Keratinocyte (primary cell): ENCODE measurements around the gene KLHL36. TPM values are rescaled to one million over a fixed set of nuclear protein-coding genes. Genes with fewer than 3 reads are reported as not detected.

Source experiments
- DNase-seq: peaks from one replicate; pipeline ENCODE4 v3.0.0-alpha.2; 2011; ENCODE audit warnings: low read depth, missing footprints, low spot score
- FAIRE-seq: peaks from 2 replicates; lab custom pipeline; 2011; peaks lifted over from hg19 to GRCh38; lab: Jason Lieb, UNC
- H2AFZ ChIP-seq: 2 replicates; pipeline ENCODE4 v1.6.0; 2012; ENCODE audit warnings: low read length, control low read depth, inconsistent platforms; ENCODE audit not compliant: control insufficient read depth
- H3K27ac ChIP-seq: 2 replicates; pipeline ENCODE4 v1.5.1; 2011; ENCODE audit warnings: low read length; ENCODE audit not compliant: control insufficient read depth, insufficient read depth
- H3K27me3 ChIP-seq: 3 replicates; pipeline ENCODE4 v1.6.0; 2011; ENCODE audit warnings: low read length; ENCODE audit not compliant: control insufficient read depth, insufficient read depth; ENCODE audit errors: extremely low read depth
- H3K36me3 ChIP-seq, 2 experiments: 2 replicates in 1 of 2; 3 replicates in 1 of 2; pipeline ENCODE4 v1.5.1; 2011; ENCODE audit warnings: low read length in 2 of 2, mild to moderate bottlenecking in 1 of 2; ENCODE audit not compliant: control insufficient read depth in 2 of 2, insufficient read depth in 2 of 2; ENCODE audit errors: extremely low read depth in 1 of 2
- H3K4me1 ChIP-seq: 3 replicates; pipeline ENCODE4 v1.5.1; 2011; ENCODE audit warnings: low read length; ENCODE audit not compliant: control insufficient read depth, insufficient read depth; ENCODE audit errors: extremely low read depth
- H3K4me2 ChIP-seq: 3 replicates; pipeline ENCODE4 v1.6.0; 2011; ENCODE audit warnings: low read depth, low read length; ENCODE audit not compliant: control insufficient read depth, insufficient read depth; ENCODE audit errors: extremely low read depth
- H3K4me3 ChIP-seq, 3 experiments: fragments of 200-600 bp in 1 of 3; sonication (generic) in 1 of 3; 2 replicates in 2 of 3; 3 replicates in 1 of 3; pipeline ENCODE4 v1.5.1; 2011 to 2016; ENCODE audit warnings: low read length in 3 of 3, mild to moderate bottlenecking in 3 of 3, control low read depth in 2 of 3, inconsistent platforms in 1 of 3, low read depth in 1 of 3, mixed read lengths in 1 of 3, mixed run types in 1 of 3, moderate library complexity in 1 of 3; ENCODE audit not compliant: control insufficient read depth in 2 of 3, insufficient read depth in 2 of 3; ENCODE audit errors: extremely low read depth in 1 of 3
- H3K79me2 ChIP-seq: 2 replicates; pipeline ENCODE4 v1.6.0; 2012; ENCODE audit warnings: low read length; ENCODE audit not compliant: control insufficient read depth, insufficient read depth
- H3K9ac ChIP-seq: 3 replicates; pipeline ENCODE4 v1.6.0; 2011; ENCODE audit warnings: low read length; ENCODE audit not compliant: control insufficient read depth, insufficient read depth; ENCODE audit errors: extremely low read depth
- H3K9me1 ChIP-seq: 3 replicates; pipeline ENCODE4 v1.6.0; 2011; ENCODE audit warnings: low read length; ENCODE audit not compliant: control insufficient read depth, insufficient read depth; ENCODE audit errors: extremely low read depth
- H3K9me3 ChIP-seq: 2 replicates; pipeline ENCODE4 v1.5.1; 2012; ENCODE audit warnings: low read depth, low read length; ENCODE audit not compliant: control insufficient read depth
- H4K20me1 ChIP-seq: 3 replicates; pipeline ENCODE4 v1.6.0; 2011; ENCODE audit warnings: low read length; ENCODE audit not compliant: control insufficient read depth, insufficient read depth; ENCODE audit errors: extremely low read depth
- CTCF ChIP-seq, 3 experiments: IDR thresholded peaks in 1 of 3; conservative IDR thresholded peaks in 1 of 3; optimal IDR thresholded peaks in 1 of 3; 2 replicates in 2 of 3; 3 replicates in 1 of 3; pipeline versions ENCODE3 to v1.5.1; 2011; ENCODE audit warnings: low read length in 3 of 3, mild to moderate bottlenecking in 3 of 3, moderate library complexity in 2 of 3, control low read depth in 1 of 3, inconsistent platforms in 1 of 3; ENCODE audit not compliant: insufficient read depth in 2 of 3; ENCODE audit errors: extremely low read depth in 1 of 3
- EZH2 ChIP-seq: IDR thresholded peaks from one replicate; pipeline ENCODE4 v1.6.1; 2012; ENCODE audit warnings: inconsistent platforms, mild to moderate bottlenecking, low read length, moderate library complexity
- dilution Hi-C: fragments of 300-500 bp; cut with MboI; formaldehyde crosslinking; loops from one replicate; pipeline ENCODE4 v1.7.0; 2020; ENCODE audit warnings: low sequenced_read_pairs; ENCODE audit not compliant: extremely low pct_ligation_motif_present
- polyA plus RNA-seq, 5 experiments: library from polyadenylated mRNA; depleted of rRNA in 3 of 5; stranded (reverse) in 3 of 5; stranded (forward) in 1 of 5; unstranded in 1 of 5; fragments of >200 nt; gene quantifications; 1 replicate in 1 of 5; 2 replicates in 3 of 5; 3 replicates in 1 of 5; pipeline versions ENCODE4 v1.2.1 to v1.2.3, GENCODE V29; 2011 to 2012; ENCODE audit warnings: missing spikeins in 2 of 5, low read depth in 1 of 5, low replicate concordance in 1 of 5

KLHL36 gene
- polyA plus RNA-seq, 1 donor (not counting 4 experiments of a cell fraction or from before 2014, with no cell fraction given): 27.5 TPM

DNA sequence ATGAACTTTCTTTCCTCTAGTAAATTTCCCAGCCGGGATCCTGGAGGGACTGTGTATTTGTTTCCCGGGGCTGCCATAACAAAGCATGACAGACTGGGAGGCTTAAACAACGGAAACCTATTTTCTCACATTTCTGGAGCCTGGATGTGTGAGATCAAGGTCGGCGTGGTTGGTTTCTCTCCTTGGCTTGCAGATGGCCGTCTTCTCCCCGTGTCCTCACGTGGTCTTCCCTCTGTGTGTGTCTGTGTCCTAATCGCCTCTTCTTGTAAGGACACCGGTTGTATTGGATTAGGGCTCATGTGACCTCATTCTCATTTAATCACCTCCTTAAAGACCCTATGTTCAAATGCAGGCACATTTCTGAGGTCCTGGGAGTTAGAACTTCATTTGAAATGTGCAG lies 29.5 kb downstream of the KLHL36 start:
- Histone ChIP-seq H3K9me3 (no peaks in the 10 kb centered on the region), H3K4me1 (peaks cover 3% of the 10 kb centered on the region), H3K4me3 (no peak overlapping the region), H3K27ac (no peak overlapping the region), H3K36me3 (no peaks in the 10 kb centered on the region), H3K9me1 (no peaks in the 10 kb centered on the region), H3K9ac (no peak overlapping the region), H3K27me3 (peaks cover 8% of the 10 kb centered on the region), H4K20me1 (no peaks in the 10 kb centered on the region), H3K4me2 (no peak overlapping the region), H2AFZ (no peak overlapping the region), H3K79me2 (no peaks in the 10 kb centered on the region)
- FAIRE-seq (no peak), DNase-seq (no peak)
- TF ChIP-seq EZH2: no peak
- no peak for TF ChIP-seq CTCF (optimal IDR thresholded peaks at IDR 0.05 in 1 of 3, IDR thresholded peaks at IDR 0.05 in 1 of 3, conservative IDR thresholded peaks at IDR 0.05 in 1 of 3; ENCODE audit: extremely low read depth in 1 of 3, insufficient read depth in 2 of 3, low read length in 3 of 3)
- dilution Hi-C loops: no loop called here

- Histone ChIP-seq H4K20me1 (no peaks in the 10 kb centered on the region), H3K9me1 (no peaks in the 10 kb centered on the region), H2AFZ (no peak overlapping the region), H3K4me1 (no peaks in the 10 kb centered on the region), H3K4me2 (no peak overlapping the region), H3K27me3 (peaks cover 8% of the 10 kb centered on the region), H3K4me3 (no peak overlapping the region), H3K79me2 (no peaks in the 10 kb centered on the region), H3K9me3 (no peaks in the 10 kb centered on the region), H3K36me3 (no peaks in the 10 kb centered on the region), H3K27ac (no peak overlapping the region), H3K9ac (no peak overlapping the region)
- FAIRE-seq (no peak), DNase-seq (no peak)
- TF ChIP-seq CTCF (optimal IDR thresholded peaks at IDR 0.05 in 1 of 3, IDR thresholded peaks at IDR 0.05 in 1 of 3, conservative IDR thresholded peaks at IDR 0.05 in 1 of 3; ENCODE audit: extremely low read depth in 1 of 3, insufficient read depth in 2 of 3, low read length in 3 of 3) (no peak), EZH2 (no peak)
- dilution Hi-C loops: no loop called here
These were observed 30.2 kb downstream of the KLHL36 start for GRCh38 chr16:84678541-84678940.
